ENCODE results near the gene CES5A.

Gene CES5A

GRCh38 chr16:55907661-55908060, 32.5 kb upstream of the CES5A start:
- H3K36me3 ChIP-seq (ENCODE audit: control insufficient read depth, insufficient read depth, low read length): no peaks in the 10 kb centered on the region
- peaks cover 3% of the 10 kb centered on the region; the same call in 1 of the 2 replicates for H3K9me3 ChIP-seq (ENCODE audit: control insufficient read depth, insufficient read depth, low read length)
- no peak overlapping the region for H3K27ac ChIP-seq (ENCODE audit: low read depth, low read length)
- H3K27me3 ChIP-seq (ENCODE audit: control insufficient read depth, insufficient read depth, low read length): no peaks in the 10 kb centered on the region
- no peak overlapping the region for H3K4me3 ChIP-seq (ENCODE audit: low read depth, low read length)
- H3K4me1 ChIP-seq (ENCODE audit: control insufficient read depth, insufficient read depth, low read length): no peaks in the 10 kb centered on the region
- no peak overlapping the region for H3K9ac ChIP-seq (ENCODE audit: low read depth, low read length)

- no peak overlapping the region for H3K4me3 ChIP-seq (ENCODE audit: low read depth, low read length)
- H3K9ac ChIP-seq (ENCODE audit: low read depth, low read length): no peak overlapping the region
- H3K9me3 ChIP-seq (ENCODE audit: control insufficient read depth, insufficient read depth, low read length): peaks cover 3% of the 10 kb centered on the region; the same call in 1 of the 2 replicates
- H3K27ac ChIP-seq (ENCODE audit: low read depth, low read length): no peak overlapping the region
- H3K27me3 ChIP-seq (ENCODE audit: control insufficient read depth, insufficient read depth, low read length): no peaks in the 10 kb centered on the region
- no peaks in the 10 kb centered on the region for H3K36me3 ChIP-seq (ENCODE audit: control insufficient read depth, insufficient read depth, low read length)
- no peaks in the 10 kb centered on the region for H3K4me1 ChIP-seq (ENCODE audit: control insufficient read depth, insufficient read depth, low read length)
These were observed 30.9 kb upstream of the CES5A start for GRCh38 chr16:55906123-55906522.

DNA sequence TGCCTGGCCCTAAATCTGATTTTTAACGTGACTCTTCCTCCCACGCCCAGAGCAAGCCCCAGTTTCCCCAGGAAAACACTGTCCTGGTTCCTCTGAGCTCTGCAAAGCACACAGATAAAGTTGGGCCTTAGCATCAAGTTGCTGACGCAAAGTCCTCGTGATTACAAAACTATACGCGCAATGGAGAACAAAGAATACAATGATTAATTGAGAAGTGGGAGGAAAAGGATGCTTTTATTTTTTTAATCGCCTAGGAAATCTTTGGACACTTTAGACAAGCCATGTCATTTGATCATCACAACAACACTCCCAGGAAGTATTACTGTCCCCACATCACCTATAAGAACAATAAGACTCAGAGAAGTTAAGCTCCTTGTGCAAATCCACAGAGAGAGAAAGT, 30.5 kb upstream of the CES5A start:
- no peak overlapping the region for H3K9ac ChIP-seq (ENCODE audit: low read depth, low read length)
- no peak overlapping the region for H3K4me3 ChIP-seq (ENCODE audit: low read depth, low read length)
- no peaks in the 10 kb centered on the region for H3K27me3 ChIP-seq (ENCODE audit: control insufficient read depth, insufficient read depth, low read length)
- H3K27ac ChIP-seq (ENCODE audit: low read depth, low read length): no peak overlapping the region
- H3K9me3 ChIP-seq (ENCODE audit: control insufficient read depth, insufficient read depth, low read length): peaks cover 3% of the 10 kb centered on the region; the same call in 1 of the 2 replicates
- H3K4me1 ChIP-seq (ENCODE audit: control insufficient read depth, insufficient read depth, low read length): no peaks in the 10 kb centered on the region
- H3K36me3 ChIP-seq (ENCODE audit: control insufficient read depth, insufficient read depth, low read length): no peaks in the 10 kb centered on the region

DNA sequence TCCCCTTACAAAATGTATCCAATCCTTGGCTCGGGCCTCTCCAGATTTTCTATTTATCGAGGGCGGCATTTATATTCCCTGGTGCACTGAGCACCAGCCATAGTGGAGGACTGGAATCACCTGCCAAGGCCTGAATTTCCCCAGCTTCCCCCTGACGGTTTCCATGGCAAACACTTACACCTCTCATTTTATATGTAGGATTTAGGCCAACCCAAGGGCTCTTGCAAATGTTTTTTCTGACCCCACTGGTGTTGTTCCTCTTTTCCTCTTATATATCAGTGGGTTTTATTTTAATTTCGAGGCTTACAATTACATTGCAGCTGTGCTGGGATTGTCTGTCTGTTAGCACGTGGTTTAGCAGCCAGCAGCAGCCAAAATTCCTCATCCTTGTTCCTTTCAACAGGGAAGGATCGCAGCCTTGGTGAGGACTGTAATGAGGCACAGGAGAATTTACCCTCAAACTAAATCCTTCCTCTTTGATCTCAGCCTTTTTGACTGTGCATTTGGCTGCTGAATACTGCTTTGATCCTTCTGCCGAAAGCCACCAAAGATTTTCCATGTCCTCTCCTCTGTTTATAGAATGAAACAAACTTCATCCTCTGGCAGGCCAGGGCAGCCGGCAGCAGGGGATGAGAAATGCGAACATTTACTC, 26.5 kb upstream of the CES5A start:
- peaks cover 7% of the 10 kb centered on the region; the same call in 1 of the 2 replicates for H3K9me3 ChIP-seq (ENCODE audit: control insufficient read depth, insufficient read depth, low read length)
- no peak overlapping the region for H3K27ac ChIP-seq (ENCODE audit: low read depth, low read length)
- no peak overlapping the region for H3K9ac ChIP-seq (ENCODE audit: low read depth, low read length)
- no peaks in the 10 kb centered on the region for H3K4me1 ChIP-seq (ENCODE audit: control insufficient read depth, insufficient read depth, low read length)
- H3K4me3 ChIP-seq (ENCODE audit: low read depth, low read length): no peak overlapping the region
- H3K36me3 ChIP-seq (ENCODE audit: control insufficient read depth, insufficient read depth, low read length): no peaks in the 10 kb centered on the region
- H3K27me3 ChIP-seq (ENCODE audit: control insufficient read depth, insufficient read depth, low read length): no peaks in the 10 kb centered on the region

DNA sequence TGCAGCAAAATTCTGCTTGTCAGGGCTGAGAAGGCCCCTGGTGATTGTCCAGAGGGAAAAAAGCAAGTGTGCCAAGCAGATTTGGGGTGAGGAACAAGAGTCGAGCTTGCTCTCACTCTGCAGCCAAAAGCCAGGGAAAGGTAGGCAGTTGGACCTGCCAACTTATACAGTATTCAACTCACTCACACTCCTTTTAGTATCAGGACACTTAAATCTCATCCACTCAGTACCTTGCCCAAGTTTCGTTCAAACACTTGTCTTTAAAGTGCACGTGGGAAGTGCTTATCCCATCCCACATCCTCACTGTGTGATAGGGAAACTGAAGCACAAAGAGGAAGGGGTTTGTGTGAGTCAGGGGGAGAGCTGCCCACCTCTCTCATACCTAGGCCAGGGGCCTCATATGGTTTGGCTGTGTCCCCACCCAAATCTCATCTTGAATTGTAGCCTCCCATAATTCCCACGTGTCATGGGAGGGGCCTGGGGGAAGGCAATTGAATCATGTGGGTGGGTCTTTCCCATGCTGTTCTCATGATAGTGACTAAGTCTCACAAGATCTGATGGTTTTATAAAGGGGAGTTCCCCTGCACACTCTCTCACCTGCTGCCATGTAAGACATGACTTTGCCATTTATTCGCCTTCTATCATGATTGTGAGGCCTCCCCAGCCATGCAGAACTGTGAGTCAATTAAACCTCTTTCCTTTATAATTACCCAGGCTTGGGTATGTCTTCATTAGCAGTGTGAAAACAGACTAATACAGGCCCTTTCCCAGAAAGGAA, 25.6 kb upstream of the CES5A start:
- no peak overlapping the region for H3K9ac ChIP-seq (ENCODE audit: low read depth, low read length)
- no peaks in the 10 kb centered on the region for H3K36me3 ChIP-seq (ENCODE audit: control insufficient read depth, insufficient read depth, low read length)
- no peak overlapping the region for H3K27ac ChIP-seq (ENCODE audit: low read depth, low read length)
- no peaks in the 10 kb centered on the region for H3K4me1 ChIP-seq (ENCODE audit: control insufficient read depth, insufficient read depth, low read length)
- H3K4me3 ChIP-seq (ENCODE audit: low read depth, low read length): no peak overlapping the region
- H3K9me3 ChIP-seq (ENCODE audit: control insufficient read depth, insufficient read depth, low read length): peaks cover 11% of the 10 kb centered on the region
- no peaks in the 10 kb centered on the region for H3K27me3 ChIP-seq (ENCODE audit: control insufficient read depth, insufficient read depth, low read length)

- peaks cover 15% of the 10 kb centered on the region for H3K9me3 ChIP-seq (ENCODE audit: control insufficient read depth, insufficient read depth, low read length)
These were observed 24.7 kb upstream of the CES5A start for GRCh38 chr16:55899857-55900256.

GRCh38 chr16:55898592-55898991, 23.4 kb upstream of the CES5A start:
- peaks cover 17% of the 10 kb centered on the region for H3K9me3 ChIP-seq (ENCODE audit: control insufficient read depth, insufficient read depth, low read length)
- H3K27me3 ChIP-seq (ENCODE audit: control insufficient read depth, insufficient read depth, low read length): no peaks in the 10 kb centered on the region
- no peaks in the 10 kb centered on the region for H3K4me1 ChIP-seq (ENCODE audit: control insufficient read depth, insufficient read depth, low read length)
- H3K36me3 ChIP-seq (ENCODE audit: control insufficient read depth, insufficient read depth, low read length): no peaks in the 10 kb centered on the region
- H3K9ac ChIP-seq (ENCODE audit: low read depth, low read length): no peak overlapping the region
- no peak overlapping the region for H3K4me3 ChIP-seq (ENCODE audit: low read depth, low read length)
- H3K27ac ChIP-seq (ENCODE audit: low read depth, low read length): no peak overlapping the region

More at GRCh38 chr16:55899857-55900256, 24.7 kb upstream of the CES5A start:
- no peaks in the 10 kb centered on the region for H3K4me1 ChIP-seq (ENCODE audit: control insufficient read depth, insufficient read depth, low read length)
- H3K36me3 ChIP-seq (ENCODE audit: control insufficient read depth, insufficient read depth, low read length): no peaks in the 10 kb centered on the region
- no peaks in the 10 kb centered on the region for H3K27me3 ChIP-seq (ENCODE audit: control insufficient read depth, insufficient read depth, low read length)
- H3K4me3 ChIP-seq (ENCODE audit: low read depth, low read length): no peak overlapping the region
- H3K9ac ChIP-seq (ENCODE audit: low read depth, low read length): no peak overlapping the region
- H3K27ac ChIP-seq (ENCODE audit: low read depth, low read length): no peak overlapping the region

DNA sequence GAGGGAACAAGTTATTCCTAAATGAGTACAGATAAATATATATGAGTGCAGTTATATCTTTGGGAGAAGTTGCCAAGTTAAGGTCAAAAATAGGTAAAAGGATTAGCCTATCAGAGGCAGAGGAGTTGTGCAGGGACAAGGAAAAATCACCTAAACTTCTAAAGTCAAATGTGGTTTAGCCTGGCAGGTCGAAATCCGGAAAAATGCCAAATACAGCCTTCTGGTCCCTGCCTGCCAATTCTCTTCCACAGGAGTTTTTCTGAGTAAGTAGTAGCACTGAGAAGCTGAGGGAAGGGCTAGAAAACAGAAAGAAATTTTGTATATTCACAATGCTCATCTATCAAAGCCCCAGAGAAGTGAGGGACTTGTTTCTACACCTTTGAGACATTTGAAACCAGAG, 17.6 kb upstream of the CES5A start:
- Histone ChIP-seq H3K4me3 (ENCODE audit: low read depth, low read length) (no peak overlapping the region), H3K9me3 (ENCODE audit: control insufficient read depth, insufficient read depth, low read length) (peaks cover 35% of the 10 kb centered on the region), H3K27ac (ENCODE audit: low read depth, low read length) (no peak overlapping the region), H3K36me3 (ENCODE audit: control insufficient read depth, insufficient read depth, low read length) (no peaks in the 10 kb centered on the region), H3K27me3 (ENCODE audit: control insufficient read depth, insufficient read depth, low read length) (no peaks in the 10 kb centered on the region), H3K9ac (ENCODE audit: low read depth, low read length) (no peak overlapping the region), H3K4me1 (ENCODE audit: control insufficient read depth, insufficient read depth, low read length) (no peaks in the 10 kb centered on the region)

- H3K27ac ChIP-seq (ENCODE audit: low read depth, low read length): no peak overlapping the region
- H3K36me3 ChIP-seq (ENCODE audit: control insufficient read depth, insufficient read depth, low read length): no peaks in the 10 kb centered on the region
- H3K9me3 ChIP-seq (ENCODE audit: control insufficient read depth, insufficient read depth, low read length): peaks cover 22% of the 10 kb centered on the region
- no peaks in the 10 kb centered on the region for H3K27me3 ChIP-seq (ENCODE audit: control insufficient read depth, insufficient read depth, low read length)
- no peaks in the 10 kb centered on the region for H3K4me1 ChIP-seq (ENCODE audit: control insufficient read depth, insufficient read depth, low read length)
- H3K9ac ChIP-seq (ENCODE audit: low read depth, low read length): no peak overlapping the region
- no peak overlapping the region for H3K4me3 ChIP-seq (ENCODE audit: low read depth, low read length)
These were observed 14.3 kb upstream of the CES5A start for GRCh38 chr16:55889518-55889917.

DNA sequence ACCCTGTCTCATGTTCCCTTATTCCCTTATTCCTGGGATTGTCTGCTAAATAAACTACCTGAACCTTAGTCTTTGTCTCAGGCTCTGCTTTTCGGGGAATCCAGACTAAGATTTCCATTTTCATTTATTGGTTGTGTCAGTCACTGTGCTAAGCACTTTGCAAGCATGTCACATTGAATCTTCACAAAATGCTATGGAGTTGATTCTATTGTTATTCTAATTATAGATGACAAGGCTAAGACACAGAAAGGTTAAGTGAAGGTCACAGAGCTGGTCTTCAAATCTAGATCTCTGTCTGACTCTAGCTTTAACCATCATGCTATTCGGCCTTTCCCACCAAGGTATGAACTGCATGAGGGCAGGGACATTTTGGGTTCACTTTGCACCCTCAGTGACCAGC, 13.4 kb upstream of the CES5A start:
- no peaks in the 10 kb centered on the region for H3K4me1 ChIP-seq (ENCODE audit: control insufficient read depth, insufficient read depth, low read length)
- no peak overlapping the region for H3K9ac ChIP-seq (ENCODE audit: low read depth, low read length)
- no peak overlapping the region for H3K27ac ChIP-seq (ENCODE audit: low read depth, low read length)
- H3K27me3 ChIP-seq (ENCODE audit: control insufficient read depth, insufficient read depth, low read length): no peaks in the 10 kb centered on the region
- H3K4me3 ChIP-seq (ENCODE audit: low read depth, low read length): no peak overlapping the region
- no peaks in the 10 kb centered on the region for H3K36me3 ChIP-seq (ENCODE audit: control insufficient read depth, insufficient read depth, low read length)
- peaks cover 19% of the 10 kb centered on the region for H3K9me3 ChIP-seq (ENCODE audit: control insufficient read depth, insufficient read depth, low read length)

DNA sequence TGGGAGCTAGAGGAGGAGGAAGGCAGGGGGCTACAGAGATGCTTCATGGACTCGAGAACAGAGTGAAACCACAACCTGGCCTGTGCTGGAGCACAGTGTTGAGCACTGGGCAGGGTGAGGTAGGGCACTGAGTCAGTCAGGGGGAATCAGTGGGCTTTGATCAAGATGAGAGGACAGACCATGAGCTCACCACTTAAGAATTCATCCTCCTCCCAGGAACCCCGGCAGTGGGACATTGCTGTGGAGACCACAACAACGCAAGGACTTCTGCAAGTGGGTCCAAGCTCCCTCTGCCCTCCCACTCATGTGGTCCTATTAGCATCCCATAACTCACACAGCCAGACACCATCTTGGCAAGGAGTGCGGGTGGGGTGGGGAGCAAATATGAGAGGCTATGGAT, 1.7 kb upstream of the CES5A start:
- no peaks in the 10 kb centered on the region for H3K27me3 ChIP-seq (ENCODE audit: control insufficient read depth, insufficient read depth, low read length)

More for the DNA sequence above, 1.7 kb upstream of the CES5A start:
- Histone ChIP-seq H3K4me1 (ENCODE audit: control insufficient read depth, insufficient read depth, low read length) (no peaks in the 10 kb centered on the region), H3K36me3 (ENCODE audit: control insufficient read depth, insufficient read depth, low read length) (no peaks in the 10 kb centered on the region), H3K9ac (ENCODE audit: low read depth, low read length) (no peak overlapping the region), H3K4me3 (ENCODE audit: low read depth, low read length) (no peak overlapping the region), H3K9me3 (ENCODE audit: control insufficient read depth, insufficient read depth, low read length) (no peaks in the 10 kb centered on the region), H3K27ac (ENCODE audit: low read depth, low read length) (no peak overlapping the region)
